Heart left ventricle (tissue), 13 donors: ENCODE measurements around the gene COPS9.

Experiments
- CTCF ChIP-seq, 12 donors: fragments of 200-600 bp; sonication (generic) in 4 of 12; IDR thresholded peaks; one replicate each; pipeline versions ENCODE4 v1.5.0 to v1.8.0; 2018 to 2022; ENCODE audit warnings: antibody characterized with exemption in 12 of 12, mild to moderate bottlenecking in 5 of 12
- POLR2A ChIP-seq, 2 donors: fragments of 450-650 bp; IDR thresholded peaks; one replicate each; pipeline ENCODE4 v1.6.1; 2017; ENCODE audit warnings: antibody characterized with exemption in 2 of 2, mild to moderate bottlenecking in 2 of 2, moderate library complexity in 2 of 2
- donor health status: ischemic (EF 13 %, LVEDD 7.1; RV severe dilation, severe dysfunction).
- donor health status: DM: no; HTN: yes; CAD: no.
- donor health status: DM: no; HTN: no; CAD: no.
- donor health status: ischemic (EF 25% LVEDD 6.9; RV normal size, moderate dysfunction).
- donor health status: ischemic (EF 25% LVEDD 5.7; RV mildly dilated, moderate dysfunction).
- donor health status: ischemic (EF 35%, LVEDD 5.7; RV mildly dilated, moderate dysfunction).
- donor health status: nonischemic (EF 11% LVEDD 7.7; RV severe dilation, severe dysfunction).
- donor health status: DM: yes; HTN: yes; CAD: no.
- donor health status: PGD.
- donor health status: ischemic (EF 29% LVEDD 5.4; RV normal size, mild dysfunction).
- donor health status: nonischemic (EF 23%, LVEDD 6.1; RV moderate dilation, normal function).

- no peak for TF ChIP-seq CTCF (IDR thresholded peaks at IDR 0.05)
- no peak for TF ChIP-seq POLR2A (IDR thresholded peaks at IDR 0.05)
Measured at GRCh38 chr2:240131941-240132650, 4.0 kb downstream of the COPS9 start.
